Prostate gland (tissue), 2 donors: ENCODE data around the gene SRMS. TPM values are rescaled to one million over a fixed set of nuclear protein-coding genes. Genes with fewer than 3 reads are reported as not detected.

Source experiments
- DNase-seq: peaks from one replicate; pipeline ENCODE4 v3.0.0-alpha.2; 2019; ENCODE audit warnings: low spot score
- H3K27ac ChIP-seq, 2 donors: fragments of 200-600 bp; sonication (generic); 2 replicates each; pipeline ENCODE4 v1.5.1; 2017 to 2019
- H3K27me3 ChIP-seq: fragments of 200-600 bp; sonication (generic); replicated peaks from 2 replicates; pipeline ENCODE4 v1.5.1; 2019; ENCODE audit not compliant: insufficient read depth
- H3K36me3 ChIP-seq, 2 donors: fragments of 200-600 bp; sonication (generic); 1 replicate in 1 of 2; 2 replicates in 1 of 2; pipeline versions ENCODE4 v1.5.1 to v1.8.1; 2017 to 2019
- H3K4me1 ChIP-seq: fragments of 200-600 bp; sonication (generic); replicated peaks from 2 replicates; pipeline ENCODE4 v1.5.1; 2019
- H3K4me3 ChIP-seq, 2 donors: fragments of 200-600 bp; sonication (generic); 2 replicates each; pipeline ENCODE4 v1.5.1; 2017 to 2019
- H3K9me3 ChIP-seq: fragments of 200-600 bp; sonication (generic); 2 replicates; pipeline ENCODE4 v1.5.1; 2017
- POLR2A ChIP-seq: fragments of 450-650 bp; IDR thresholded peaks from one replicate; pipeline ENCODE4 v1.6.1; 2016; ENCODE audit warnings: antibody characterized with exemption, mild to moderate bottlenecking
- POLR2AphosphoS5 ChIP-seq: sonication (generic); formaldehyde crosslinking; IDR thresholded peaks from one replicate; pipeline ENCODE4 v1.6.1; 2017; ENCODE audit warnings: antibody characterized with exemption
- WGBS: methylation state at CpG from one replicate; pipeline ENCODE4 v1.1.5; 2018; 5-methylcytosine and 5-hydroxymethylcytosine counted together
- intact Hi-C: fragments of 100-400 bp; cut with DNase I; formaldehyde crosslinking; loops from one replicate; pipeline ENCODE4 v1.14.2; 2022
- total RNA-seq, 2 donors: library from RNA; depleted of rRNA; stranded (reverse); fragments of >200 nt; gene quantifications; one replicate each; pipeline ENCODE4 v1.1.0, GENCODE V29; 2016
- TF ChIP-seq, protein P1 (sequence below), 4 experiments: fragments of 200-600 bp in 2 of 4; fragments of 450-650 bp in 2 of 4; sonication (generic) in 2 of 4; IDR thresholded peaks; 1 replicate in 3 of 4; 2 replicates in 1 of 4; pipeline ENCODE4 v1.5.1; 2016 to 2019; ENCODE audit warnings: antibody characterized with exemption in 4 of 4, mild to moderate bottlenecking in 2 of 4, moderate library complexity in 2 of 4

SRMS gene
- total RNA-seq, 2 donors from 2014 or later, result 0.34 to 1.6 TPM

DNA sequence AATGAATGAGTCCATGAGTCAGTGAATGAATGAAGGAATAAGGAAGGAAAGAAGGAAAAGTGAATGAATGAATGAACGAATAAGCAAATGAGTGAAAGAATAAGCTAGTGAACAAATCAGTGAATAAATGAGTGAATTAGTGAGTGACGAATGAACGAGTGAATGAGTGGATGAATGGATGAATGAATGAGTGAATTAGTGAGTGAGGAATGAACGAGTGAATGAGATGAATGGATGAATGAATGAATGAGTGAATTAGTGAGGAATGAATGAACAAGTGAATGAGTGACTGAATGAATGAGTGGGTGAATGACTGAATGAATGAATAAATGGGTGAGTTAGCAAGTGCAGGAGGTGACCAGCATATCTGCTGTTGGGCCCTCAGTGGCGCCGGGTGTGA lies 3.8 kb downstream of the SRMS start:
- WGBS, result 92% methylated on average over 6 of the region's 6 CpGs
- H3K9me3 ChIP-seq, result no peaks in the 10 kb centered on the region
- no peaks in the 10 kb centered on the region for H3K27me3 ChIP-seq
- intact Hi-C loops, result no loop called here
- DNase-seq, result no peak
- no peak overlapping the region for H3K4me3 ChIP-seq
- H3K36me3 ChIP-seq, result no peaks in the 10 kb centered on the region
- no peak overlapping the region for H3K27ac ChIP-seq
- TF ChIP-seq, protein P1, sequence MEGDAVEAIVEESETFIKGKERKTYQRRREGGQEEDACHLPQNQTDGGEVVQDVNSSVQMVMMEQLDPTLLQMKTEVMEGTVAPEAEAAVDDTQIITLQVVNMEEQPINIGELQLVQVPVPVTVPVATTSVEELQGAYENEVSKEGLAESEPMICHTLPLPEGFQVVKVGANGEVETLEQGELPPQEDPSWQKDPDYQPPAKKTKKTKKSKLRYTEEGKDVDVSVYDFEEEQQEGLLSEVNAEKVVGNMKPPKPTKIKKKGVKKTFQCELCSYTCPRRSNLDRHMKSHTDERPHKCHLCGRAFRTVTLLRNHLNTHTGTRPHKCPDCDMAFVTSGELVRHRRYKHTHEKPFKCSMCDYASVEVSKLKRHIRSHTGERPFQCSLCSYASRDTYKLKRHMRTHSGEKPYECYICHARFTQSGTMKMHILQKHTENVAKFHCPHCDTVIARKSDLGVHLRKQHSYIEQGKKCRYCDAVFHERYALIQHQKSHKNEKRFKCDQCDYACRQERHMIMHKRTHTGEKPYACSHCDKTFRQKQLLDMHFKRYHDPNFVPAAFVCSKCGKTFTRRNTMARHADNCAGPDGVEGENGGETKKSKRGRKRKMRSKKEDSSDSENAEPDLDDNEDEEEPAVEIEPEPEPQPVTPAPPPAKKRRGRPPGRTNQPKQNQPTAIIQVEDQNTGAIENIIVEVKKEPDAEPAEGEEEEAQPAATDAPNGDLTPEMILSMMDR (IDR thresholded peaks at IDR 0.05), result no peak
- TF ChIP-seq POLR2AphosphoS5 (no peak), POLR2A (no peak)
- H3K4me1 ChIP-seq, result no peaks in the 10 kb centered on the region

DNA sequence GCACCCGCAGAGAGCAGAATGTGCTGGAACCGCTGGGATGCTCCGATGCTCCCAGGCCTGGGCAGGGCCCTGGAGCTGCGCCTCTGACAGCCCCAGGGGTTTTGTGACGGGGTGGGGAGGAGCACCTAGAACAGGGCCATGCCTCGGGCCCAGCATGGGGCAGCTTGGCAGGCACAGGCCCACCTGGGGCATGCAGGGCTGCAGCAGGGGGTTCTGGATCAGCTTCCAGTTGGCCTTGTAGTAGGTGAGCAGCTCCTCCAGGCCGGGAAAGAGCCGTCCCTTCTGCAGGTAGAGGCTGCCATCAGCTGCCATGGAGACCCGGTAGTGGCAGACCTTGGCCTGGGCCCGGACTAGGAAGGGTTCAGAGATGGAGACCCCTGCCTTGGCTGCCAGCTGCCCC lies 4.4 kb downstream of the SRMS start:
- intact Hi-C loops, result no loop called here
- no peaks in the 10 kb centered on the region for H3K4me1 ChIP-seq
- TF ChIP-seq POLR2A (no peak), POLR2AphosphoS5 (no peak)
- no peaks in the 10 kb centered on the region for H3K27me3 ChIP-seq
- H3K9me3 ChIP-seq, result no peaks in the 10 kb centered on the region
- no peak overlapping the region for H3K4me3 ChIP-seq
- H3K27ac ChIP-seq, result no peak overlapping the region
- no peaks in the 10 kb centered on the region for H3K36me3 ChIP-seq
- no peak for DNase-seq
- 89% methylated on average over 9 of the region's 10 CpGs for WGBS

DNA sequence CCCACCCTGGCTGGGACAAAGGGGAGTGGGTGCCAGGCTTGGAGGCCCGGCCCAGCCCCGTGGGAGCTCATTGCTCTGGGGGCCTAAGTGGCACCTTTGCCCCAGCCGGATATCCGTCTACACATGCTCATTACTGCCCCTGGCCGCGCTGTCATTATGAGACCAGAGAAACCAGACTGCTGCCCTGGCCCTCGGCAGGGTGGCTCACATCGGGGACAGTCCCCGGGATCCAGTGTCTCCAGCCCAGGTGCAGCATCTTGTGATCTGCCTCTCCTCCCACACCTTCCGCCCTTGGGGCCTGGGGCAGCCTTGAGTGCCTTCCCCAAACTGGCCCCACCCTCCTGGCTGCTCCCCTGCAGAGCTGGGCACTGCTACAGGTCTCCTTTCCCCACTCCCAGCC lies 4.9 kb downstream of the SRMS start:
- no peaks in the 10 kb centered on the region for H3K36me3 ChIP-seq
- H3K9me3 ChIP-seq, result no peaks in the 10 kb centered on the region
- H3K4me3 ChIP-seq, result no peak overlapping the region
- intact Hi-C loops, result no loop called here
- TF ChIP-seq, protein P1 (IDR thresholded peaks at IDR 0.05), result no peak
- TF ChIP-seq POLR2AphosphoS5, result no peak
- TF ChIP-seq POLR2A, result no peak
- peak overlapping the region in 1 of 2 donors; percentile 72 for H3K27ac ChIP-seq
- 79% methylated on average over 10 of the region's 10 CpGs for WGBS
- DNase-seq, result no peak
- no peaks in the 10 kb centered on the region for H3K27me3 ChIP-seq
- H3K4me1 ChIP-seq, result no peaks in the 10 kb centered on the region

DNA sequence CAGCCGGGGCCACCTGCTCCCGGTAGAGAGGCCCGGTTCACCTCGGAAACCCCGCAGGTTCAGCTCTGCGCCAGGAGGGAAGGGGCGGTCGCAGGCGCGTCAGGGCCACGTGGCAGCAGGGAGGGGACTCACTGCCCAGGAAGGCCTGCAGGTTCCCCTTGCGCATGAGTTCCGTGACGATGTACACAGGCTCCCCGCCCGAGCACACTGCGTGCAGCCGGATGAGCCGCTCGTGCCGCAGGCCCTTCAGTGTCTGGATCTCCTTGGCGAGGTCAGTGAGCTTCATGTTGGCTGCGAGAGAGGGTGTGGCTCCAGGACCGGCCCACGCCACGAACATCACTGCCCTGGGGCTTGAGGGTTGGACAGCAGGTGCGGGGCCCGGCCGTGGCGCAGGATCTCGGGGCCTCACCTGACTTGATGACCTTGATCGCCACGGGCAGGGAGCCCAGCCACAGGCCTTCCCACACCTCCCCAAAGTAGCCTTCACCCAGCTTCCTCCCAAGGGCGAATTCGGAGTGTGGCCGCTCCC lies 5.5 kb downstream of the SRMS start:
- Histone ChIP-seq H3K36me3 (no peaks in the 10 kb centered on the region), H3K27ac (peak overlapping the region in 1 of 2 donors; percentile 72), H3K4me1 (no peaks in the 10 kb centered on the region), H3K27me3 (no peaks in the 10 kb centered on the region), H3K4me3 (no peak overlapping the region), H3K9me3 (no peaks in the 10 kb centered on the region)
- no peak for DNase-seq
- no peak for TF ChIP-seq POLR2A
- TF ChIP-seq, protein P1 (IDR thresholded peaks at IDR 0.05), result peak in 1 of 4 experiments; percentile 14
- 89% methylated on average over 35 of the region's 36 CpGs for WGBS
- intact Hi-C loops, result no loop called here

- intact Hi-C loops, result no loop called here
- no peak for DNase-seq
- WGBS, result 92% methylated on average over 24 of the region's 28 CpGs
Measured at GRCh38 chr20:63541371-63541770, 6.2 kb downstream of the SRMS start.

More at GRCh38 chr20:63541371-63541770, 6.2 kb downstream of the SRMS start:
- Histone ChIP-seq H3K27me3 (no peaks in the 10 kb centered on the region), H3K9me3 (no peaks in the 10 kb centered on the region), H3K4me1 (peaks cover 4% of the 10 kb centered on the region), H3K36me3 (no peaks in the 10 kb centered on the region), H3K4me3 (no peak overlapping the region), H3K27ac (peak overlapping the region in 1 of 2 donors; percentile 72)
- TF ChIP-seq POLR2A (no peak), POLR2AphosphoS5 (no peak)
- TF ChIP-seq, protein P1 (IDR thresholded peaks at IDR 0.05), result no peak
